ENCODE results near the gene ADK.

Gene ADK

GRCh38 chr10:74658511-74658910 lies 507.5 kb downstream of the ADK start:
- TF ChIP-seq CTCF (conservative IDR thresholded peaks at IDR 0.05; ENCODE audit: low read depth, low read length), result no peak
- Histone ChIP-seq H3K9ac (no peak overlapping the region), H3K4me2 (no peak overlapping the region), H2AFZ (ENCODE audit: low read depth) (no peak overlapping the region), H3K27ac (no peak overlapping the region), H3K27me3 (ENCODE audit: insufficient read depth, low read depth) (no peaks in the 10 kb centered on the region), H4K20me1 (ENCODE audit: insufficient read depth) (no peaks in the 10 kb centered on the region), H3K4me1 (ENCODE audit: low read depth, poor library complexity, severe bottlenecking) (no peaks in the 10 kb centered on the region), H3K79me2 (ENCODE audit: insufficient read depth, low read depth) (no peaks in the 10 kb centered on the region), H3K4me3 (IDR thresholded peaks at IDR 0.05; ENCODE audit: insufficient read depth, low read depth, low read length) (no peak overlapping the region), H3K36me3 (ENCODE audit: insufficient read depth) (no peaks in the 10 kb centered on the region; the same call in 1 of the 2 replicates)

GRCh38 chr10:74662635-74663034 lies 511.6 kb downstream of the ADK start:
- Histone ChIP-seq H3K36me3 (ENCODE audit: insufficient read depth) (no peaks in the 10 kb centered on the region; the same call in 1 of the 2 replicates), H3K4me2 (no peak overlapping the region)
- TF ChIP-seq CTCF (conservative IDR thresholded peaks at IDR 0.05; ENCODE audit: low read depth, low read length), result no peak

GRCh38 chr10:74669210-74669609 lies 518.2 kb downstream of the ADK start:
- H3K79me2 ChIP-seq (ENCODE audit: insufficient read depth, low read depth), result no peaks in the 10 kb centered on the region
- no peaks in the 10 kb centered on the region for H3K36me3 ChIP-seq (ENCODE audit: insufficient read depth)
- no peak overlapping the region for H3K27ac ChIP-seq
- no peaks in the 10 kb centered on the region for H3K27me3 ChIP-seq (ENCODE audit: insufficient read depth, low read depth)
- H2AFZ ChIP-seq (ENCODE audit: low read depth), result no peak overlapping the region
- H3K4me3 ChIP-seq (IDR thresholded peaks at IDR 0.05; ENCODE audit: insufficient read depth, low read depth, low read length), result no peak overlapping the region
- no peak overlapping the region for H3K4me2 ChIP-seq
- TF ChIP-seq CTCF (conservative IDR thresholded peaks at IDR 0.05; ENCODE audit: low read depth, low read length), result no peak
- H3K9ac ChIP-seq, result no peak overlapping the region
- H4K20me1 ChIP-seq (ENCODE audit: insufficient read depth), result no peaks in the 10 kb centered on the region
- peaks cover 4% of the 10 kb centered on the region for H3K4me1 ChIP-seq (ENCODE audit: low read depth, poor library complexity, severe bottlenecking)

More at GRCh38 chr10:74662635-74663034, 511.6 kb downstream of the ADK start:
- no peak overlapping the region for H2AFZ ChIP-seq (ENCODE audit: low read depth)
- no peak overlapping the region for H3K4me3 ChIP-seq (IDR thresholded peaks at IDR 0.05; ENCODE audit: insufficient read depth, low read depth, low read length)
- no peaks in the 10 kb centered on the region for H3K4me1 ChIP-seq (ENCODE audit: low read depth, poor library complexity, severe bottlenecking)
- no peak overlapping the region for H3K9ac ChIP-seq
- H4K20me1 ChIP-seq (ENCODE audit: insufficient read depth), result no peaks in the 10 kb centered on the region
- H3K27ac ChIP-seq, result no peak overlapping the region
- H3K79me2 ChIP-seq (ENCODE audit: insufficient read depth, low read depth), result no peaks in the 10 kb centered on the region
- H3K27me3 ChIP-seq (ENCODE audit: insufficient read depth, low read depth), result no peaks in the 10 kb centered on the region

DNA sequence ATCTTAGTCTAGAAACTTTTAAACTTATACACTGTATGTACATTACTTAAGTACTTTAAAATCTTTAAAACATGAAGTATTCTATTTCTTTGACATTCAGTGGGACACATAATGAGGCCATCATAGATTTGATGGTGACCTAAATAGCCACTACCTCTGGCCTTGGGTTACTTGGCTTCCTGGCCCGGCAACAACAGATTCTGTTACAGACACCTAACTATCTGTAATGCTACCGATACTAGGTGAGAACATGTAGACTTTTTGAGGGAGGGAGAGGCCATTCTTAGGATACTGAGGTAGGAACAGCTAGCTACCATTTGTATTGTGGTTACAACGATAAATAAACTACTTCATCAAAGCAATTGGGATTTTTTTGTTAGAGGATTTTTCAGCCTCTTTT lies 520.7 kb downstream of the ADK start:
- peaks cover 4% of the 10 kb centered on the region for H3K4me1 ChIP-seq (ENCODE audit: low read depth, poor library complexity, severe bottlenecking)
- H3K27me3 ChIP-seq (ENCODE audit: insufficient read depth, low read depth), result no peaks in the 10 kb centered on the region
- H4K20me1 ChIP-seq (ENCODE audit: insufficient read depth), result no peaks in the 10 kb centered on the region
- no peak overlapping the region for H3K9ac ChIP-seq
- H2AFZ ChIP-seq (ENCODE audit: low read depth), result no peak overlapping the region
- no peak overlapping the region for H3K4me2 ChIP-seq
- TF ChIP-seq CTCF (conservative IDR thresholded peaks at IDR 0.05; ENCODE audit: low read depth, low read length), result no peak
- H3K27ac ChIP-seq, result no peak overlapping the region
- no peak overlapping the region for H3K4me3 ChIP-seq (IDR thresholded peaks at IDR 0.05; ENCODE audit: insufficient read depth, low read depth, low read length)
- no peaks in the 10 kb centered on the region for H3K79me2 ChIP-seq (ENCODE audit: insufficient read depth, low read depth)
- no peaks in the 10 kb centered on the region for H3K36me3 ChIP-seq (ENCODE audit: insufficient read depth)
